HepG2 (cell line): ENCODE measurements around the gene DDIT4. TPM values are rescaled to one million over a fixed set of nuclear protein-coding genes. Genes with fewer than 3 reads are reported as not detected.
A peak's percentile ranks its signal among the peaks of the same experiment; 100 is the strongest.

Experiments
- ARNT2 ChIP-seq: sonication (generic); formaldehyde crosslinking; IDR thresholded peaks from 2 replicates; pipeline ENCODE4 v1.8.0; 2022; ENCODE audit warnings: mild to moderate bottlenecking, low read depth, missing genetic modification reagents, moderate library complexity
- DNMT3B ChIP-seq: conservative IDR thresholded peaks from 2 replicates; pipeline ENCODE4 v1.6.1; 2016; ENCODE audit warnings: missing biosample characterization, control low read depth
- HOMEZ ChIP-seq: IDR thresholded peaks from 2 replicates; pipeline ENCODE4 v1.6.1; 2016; ENCODE audit warnings: low read depth
- JUND ChIP-seq: sonication (generic); formaldehyde crosslinking; IDR thresholded peaks from 2 replicates; pipeline ENCODE4 v1.8.0; 2022; ENCODE audit warnings: mild to moderate bottlenecking, missing genetic modification reagents
- LBX2 ChIP-seq: sonication (generic); formaldehyde crosslinking; IDR thresholded peaks from 2 replicates; pipeline ENCODE4 v1.5.0; 2020; ENCODE audit warnings: missing genetic modification reagents, mild to moderate bottlenecking, borderline replicate concordance
- MTF2 ChIP-seq: sonication (generic); formaldehyde crosslinking; IDR thresholded peaks from 2 replicates; pipeline ENCODE4 v1.5.0; 2020; ENCODE audit warnings: missing genetic modification reagents, borderline replicate concordance
- SAFB2 ChIP-seq: sonication (generic); formaldehyde crosslinking; IDR thresholded peaks from 2 replicates; pipeline ENCODE4 v1.5.1; 2020; ENCODE audit warnings: missing genetic modification reagents, low read depth, mild to moderate bottlenecking, borderline replicate concordance
- SAP130 ChIP-seq: IDR thresholded peaks from 2 replicates; pipeline ENCODE4 v1.6.1; 2016; ENCODE audit warnings: low read depth
- ZFP36 ChIP-seq: fragments of 150-350 bp; IDR thresholded peaks from 2 replicates; pipeline ENCODE4 v1.6.1; 2018; ENCODE audit warnings: borderline replicate concordance, low read length, low read depth; ENCODE audit not compliant: partially characterized antibody
- ZNF121 ChIP-seq: sonication (generic); formaldehyde crosslinking; IDR thresholded peaks from 2 replicates; pipeline ENCODE4 v1.5.0; 2020; ENCODE audit warnings: mild to moderate bottlenecking, missing genetic modification reagents
- ZNF343 ChIP-seq: sonication (generic); formaldehyde crosslinking; IDR thresholded peaks from 2 replicates; pipeline ENCODE4 v1.4.0; 2020; ENCODE audit warnings: mild to moderate bottlenecking, missing genetic modification reagents
- ZNF350 ChIP-seq: sonication (generic); formaldehyde crosslinking; IDR thresholded peaks from 2 replicates; pipeline ENCODE4 v1.4.0; 2020; ENCODE audit warnings: mild to moderate bottlenecking, low read depth, missing genetic modification reagents, borderline replicate concordance
- ZNF44 ChIP-seq: sonication (generic); formaldehyde crosslinking; IDR thresholded peaks from 2 replicates; pipeline ENCODE4 v1.5.1; 2020; ENCODE audit warnings: mild to moderate bottlenecking, missing genetic modification reagents
- ZNF460 ChIP-seq: sonication (generic); formaldehyde crosslinking; IDR thresholded peaks from 2 replicates; pipeline ENCODE4 v1.5.1; 2020; ENCODE audit warnings: missing genetic modification reagents, mild to moderate bottlenecking, borderline replicate concordance
- ZNF512B ChIP-seq: sonication (generic); formaldehyde crosslinking; IDR thresholded peaks from 2 replicates; pipeline ENCODE4 v1.5.1; 2020; ENCODE audit warnings: missing genetic modification reagents, mild to moderate bottlenecking, borderline replicate concordance
- ZNF556 ChIP-seq: sonication (generic); formaldehyde crosslinking; IDR thresholded peaks from 2 replicates; pipeline ENCODE4 v1.4.0; 2020; ENCODE audit warnings: mild to moderate bottlenecking, missing genetic modification reagents, borderline replicate concordance
- ZNF580 ChIP-seq: IDR thresholded peaks from 2 replicates; pipeline ENCODE4 v1.6.1; 2016; ENCODE audit warnings: low read depth, borderline replicate concordance
- polyA plus RNA-seq, 8 experiments: library from polyadenylated mRNA; depleted of rRNA in 3 of 8; stranded (reverse) in 7 of 8; unstranded in 1 of 8; fragments of >200 nt; fragmentation: Illumina TruSeq in 4 of 8; extraction: Trizol in 4 of 8; gene quantifications; 2 replicates each; pipeline versions ENCODE4 v1.2.1 to v1.2.3, GENCODE V29; 2011 to 2016; ENCODE audit warnings: low read depth in 4 of 8, missing spikeins in 1 of 8, mixed read lengths in 1 of 8; ENCODE audit not compliant: insufficient read depth in 1 of 8
- total RNA-seq, 5 experiments: library from RNA; depleted of rRNA; stranded (reverse); fragments of >200 nt; fragmentation: Illumina TruSeq; extraction: Trizol; gene quantifications; 2 replicates each; pipeline ENCODE4 v1.2.3, GENCODE V29; 2016; ENCODE audit warnings: low read depth in 1 of 5
- TF ChIP-seq, protein P1 (sequence below): IDR thresholded peaks from 2 replicates; pipeline ENCODE4 v1.6.1; 2016
- TF ChIP-seq, protein P2 (sequence below): IDR thresholded peaks from 2 replicates; pipeline ENCODE4 v1.6.1; 2016; ENCODE audit warnings: mild to moderate bottlenecking

DDIT4 gene
- total and polyA plus RNA-seq, 2 of the 13 experiments (the other 11 are each of a cell fraction or from before 2014, with no cell fraction given): 35.6 to 40.7 TPM

DNA sequence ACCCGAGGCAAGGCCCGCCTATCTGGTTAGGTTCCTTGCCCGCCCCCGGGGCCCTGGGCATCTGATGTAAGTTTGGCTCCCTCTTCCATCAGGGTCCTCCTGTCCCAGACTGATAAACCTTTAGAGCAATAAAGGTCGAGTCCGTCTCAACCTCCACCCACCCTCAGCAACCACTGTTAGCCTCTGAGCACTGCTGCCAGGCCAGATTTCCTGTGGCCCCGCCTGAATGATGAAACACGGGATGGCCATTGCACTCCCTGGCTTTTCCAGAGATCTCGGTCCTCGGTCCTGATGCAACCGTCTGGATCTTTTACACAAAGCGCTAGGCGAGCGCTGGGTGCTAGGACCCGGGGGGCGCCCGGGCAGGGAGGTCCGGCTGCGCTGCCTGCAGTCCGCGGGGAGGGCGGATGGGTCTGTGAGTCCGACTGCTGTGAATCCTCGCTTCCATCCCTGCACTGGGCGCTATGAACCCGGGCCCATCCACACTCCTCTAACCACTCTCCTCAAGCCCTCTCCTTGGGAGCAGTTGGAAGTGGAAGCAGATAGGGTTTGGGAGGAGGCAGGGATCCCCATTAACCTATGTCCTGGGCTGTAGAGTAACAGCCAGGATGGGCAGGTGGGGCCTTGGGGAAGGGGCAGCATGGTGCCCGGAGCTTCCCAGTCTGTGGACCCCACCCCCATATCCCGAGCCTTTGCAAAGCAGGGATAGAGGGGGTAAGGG, 875 bp upstream of the DDIT4 start (continued):
- peak; percentile 91 for TF ChIP-seq ZNF343 (CRISPR knock-in tag)
- TF ChIP-seq JUND (CRISPR knock-in tag): peak; percentile 67; the same call in 1 of the 2 replicates
- peak; percentile 85; the same call in 1 of the 2 replicates for TF ChIP-seq DNMT3B (CRISPR knock-in tag)
- TF ChIP-seq SAP130 (CRISPR knock-in tag): peak; percentile 69
- no peak for TF ChIP-seq LBX2 (CRISPR knock-in tag)
- TF ChIP-seq, protein P1, sequence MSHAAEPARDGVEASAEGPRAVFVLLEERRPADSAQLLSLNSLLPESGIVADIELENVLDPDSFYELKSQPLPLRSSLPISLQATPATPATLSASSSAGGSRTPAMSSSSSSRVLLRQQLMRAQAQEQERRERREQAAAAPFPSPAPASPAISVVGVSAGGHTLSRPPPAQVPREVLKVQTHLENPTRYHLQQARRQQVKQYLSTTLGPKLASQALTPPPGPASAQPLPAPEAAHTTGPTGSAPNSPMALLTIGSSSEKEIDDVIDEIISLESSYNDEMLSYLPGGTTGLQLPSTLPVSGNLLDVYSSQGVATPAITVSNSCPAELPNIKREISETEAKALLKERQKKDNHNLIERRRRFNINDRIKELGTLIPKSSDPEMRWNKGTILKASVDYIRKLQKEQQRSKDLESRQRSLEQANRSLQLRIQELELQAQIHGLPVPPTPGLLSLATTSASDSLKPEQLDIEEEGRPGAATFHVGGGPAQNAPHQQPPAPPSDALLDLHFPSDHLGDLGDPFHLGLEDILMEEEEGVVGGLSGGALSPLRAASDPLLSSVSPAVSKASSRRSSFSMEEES (CRISPR knock-in tag): peak; percentile 70; the same call in 1 of the 2 replicates
- TF ChIP-seq, protein P2, sequence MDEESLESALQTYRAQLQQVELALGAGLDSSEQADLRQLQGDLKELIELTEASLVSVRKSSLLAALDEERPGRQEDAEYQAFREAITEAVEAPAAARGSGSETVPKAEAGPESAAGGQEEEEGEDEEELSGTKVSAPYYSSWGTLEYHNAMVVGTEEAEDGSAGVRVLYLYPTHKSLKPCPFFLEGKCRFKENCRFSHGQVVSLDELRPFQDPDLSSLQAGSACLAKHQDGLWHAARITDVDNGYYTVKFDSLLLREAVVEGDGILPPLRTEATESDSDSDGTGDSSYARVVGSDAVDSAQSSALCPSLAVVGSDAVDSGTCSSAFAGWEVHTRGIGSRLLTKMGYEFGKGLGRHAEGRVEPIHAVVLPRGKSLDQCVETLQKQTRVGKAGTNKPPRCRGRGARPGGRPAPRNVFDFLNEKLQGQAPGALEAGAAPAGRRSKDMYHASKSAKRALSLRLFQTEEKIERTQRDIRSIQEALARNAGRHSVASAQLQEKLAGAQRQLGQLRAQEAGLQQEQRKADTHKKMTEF (CRISPR knock-in tag): peak; percentile 93
- 0 out of 2 replicates have a peak, but pooled peaks have one; percentile 7 for TF ChIP-seq SAFB2
- TF ChIP-seq ZFP36: no peak
- 0 out of 2 replicates have a peak, but pooled peaks have one; percentile 30 for TF ChIP-seq ZNF44 (CRISPR knock-in tag)
- TF ChIP-seq ZNF512B (CRISPR knock-in tag): 0 out of 2 replicates have a peak, but pooled peaks have one; percentile 31
- TF ChIP-seq ZNF580 (CRISPR knock-in tag): peak; percentile 81; the same call in 1 of the 2 replicates
- TF ChIP-seq ARNT2: peak; percentile 75
- TF ChIP-seq HOMEZ (CRISPR knock-in tag): 0 out of 2 replicates have a peak, but pooled peaks have one; percentile 12
- TF ChIP-seq ZNF556 (CRISPR knock-in tag): 0 out of 2 replicates have a peak, but pooled peaks have one; percentile 28
- TF ChIP-seq MTF2 (CRISPR knock-in tag): peak; percentile 87; the same call in 1 of the 2 replicates
- peak; percentile 97 for TF ChIP-seq ZNF350
- peak; percentile 88 for TF ChIP-seq ZNF121 (CRISPR knock-in tag)
- no peak; the same call in 1 of the 2 replicates for TF ChIP-seq ZNF460 (CRISPR knock-in tag)
